HG02852 (cell line): ENCODE measurements around the gene SMIM38.

Experiments
- ATAC-seq: cut with Tn5 transposase; IDR thresholded peaks from one replicate; pipeline ENCODE4 v1.9.1; 2021; ENCODE audit warnings: mild to moderate bottlenecking, moderate library complexity; ENCODE audit not compliant: unreplicated experiment

SMIM38 gene

DNA sequence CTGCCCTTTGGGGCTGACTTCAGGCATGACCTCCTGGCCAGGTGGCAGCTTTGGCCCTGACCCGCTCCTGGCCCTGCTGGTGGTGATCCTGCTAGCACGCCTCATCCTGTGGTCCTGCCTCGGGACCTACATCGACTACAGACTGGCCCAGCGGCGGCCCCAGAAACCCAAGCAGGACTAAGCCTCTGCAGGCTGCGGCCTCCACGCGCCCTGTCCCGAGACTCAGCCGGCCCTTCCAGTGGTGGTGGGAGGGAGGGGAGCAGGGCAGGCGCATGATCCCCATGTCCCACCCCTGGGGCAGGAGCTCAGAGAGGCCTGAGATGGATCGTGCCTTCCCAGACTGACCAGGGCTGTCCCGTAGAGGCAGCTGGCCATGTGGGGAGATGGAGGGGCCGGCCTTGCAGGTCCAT, 2.1 kb downstream of the SMIM38 start:
- ATAC-seq = no peak

DNA sequence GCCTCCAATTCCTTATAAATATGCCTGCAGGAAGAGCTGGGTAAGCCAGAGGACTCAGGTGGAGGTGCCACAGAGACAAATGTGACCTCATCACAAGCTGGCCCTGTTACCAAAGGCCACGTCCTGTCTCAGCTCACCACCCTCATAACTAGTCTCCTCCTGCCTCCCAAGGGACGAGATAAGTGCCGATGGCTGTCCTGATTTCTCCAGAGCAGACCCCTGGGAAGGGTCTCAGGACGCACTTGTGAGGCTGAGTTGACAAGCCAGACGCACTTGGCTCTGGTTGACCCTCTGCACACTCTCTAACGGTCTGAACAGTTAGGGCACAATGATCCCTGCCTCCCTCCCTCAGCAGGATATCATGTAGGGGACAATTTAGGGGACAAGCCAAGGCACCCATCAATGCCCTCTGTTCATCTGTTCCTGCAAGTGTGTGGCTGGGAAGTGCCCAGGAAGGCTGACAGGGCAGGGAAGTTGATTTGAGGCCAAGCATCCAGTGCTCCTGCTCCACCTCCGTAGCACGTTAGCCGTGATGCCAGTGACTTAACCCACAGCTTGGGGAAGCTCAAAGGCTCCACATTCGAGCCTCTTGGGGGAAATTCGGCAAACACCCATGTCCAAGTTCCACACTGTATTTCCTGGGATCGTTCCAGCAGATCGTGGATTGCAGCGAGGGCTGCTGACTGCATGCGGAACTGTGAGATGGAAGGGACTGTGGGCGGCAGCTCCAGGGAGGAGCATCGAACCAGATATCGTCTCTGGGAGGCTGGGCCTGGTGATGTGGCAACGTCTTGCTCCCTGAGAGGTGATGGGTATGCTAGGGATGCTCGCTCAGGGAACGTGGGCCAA, 2.8 kb downstream of the SMIM38 start:
- no peak for ATAC-seq

DNA sequence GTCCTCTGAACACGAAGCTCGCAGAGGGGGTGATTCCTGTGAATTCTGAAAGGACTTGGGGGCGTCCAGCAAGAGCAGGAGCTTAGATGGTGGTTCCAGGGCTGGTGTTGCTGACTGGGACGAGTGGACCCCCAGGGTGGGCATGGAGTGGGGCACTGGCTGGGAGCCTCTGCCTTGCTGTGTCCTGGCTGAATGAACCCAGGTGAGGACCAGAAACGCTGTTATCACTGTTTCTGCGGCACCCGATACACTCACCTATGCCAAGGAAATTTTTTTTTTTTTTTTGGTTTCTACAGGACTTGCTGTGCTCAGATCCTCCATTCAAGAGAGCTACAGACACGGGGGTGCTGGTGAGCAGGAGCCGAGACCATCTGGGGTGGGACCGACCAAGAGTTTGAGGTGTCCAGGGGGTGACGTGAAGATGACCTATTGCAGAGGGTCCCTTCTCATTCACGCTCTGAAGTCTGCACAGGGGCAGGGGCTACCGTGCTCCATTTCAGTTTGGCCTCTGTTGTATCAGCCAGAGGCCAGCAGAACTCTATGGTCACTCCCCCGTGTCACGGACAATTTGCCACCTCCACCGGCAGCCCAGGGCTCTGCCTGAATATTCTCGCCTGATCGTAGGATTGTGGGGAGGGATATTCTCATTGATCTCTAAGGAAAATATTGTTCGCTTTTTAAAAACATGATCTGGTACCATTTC, 3.6 kb downstream of the SMIM38 start:
- no peak for ATAC-seq

- no peak for ATAC-seq
Measured at GRCh38 chr11:69160296-69161116, 4.8 kb downstream of the SMIM38 start.

DNA sequence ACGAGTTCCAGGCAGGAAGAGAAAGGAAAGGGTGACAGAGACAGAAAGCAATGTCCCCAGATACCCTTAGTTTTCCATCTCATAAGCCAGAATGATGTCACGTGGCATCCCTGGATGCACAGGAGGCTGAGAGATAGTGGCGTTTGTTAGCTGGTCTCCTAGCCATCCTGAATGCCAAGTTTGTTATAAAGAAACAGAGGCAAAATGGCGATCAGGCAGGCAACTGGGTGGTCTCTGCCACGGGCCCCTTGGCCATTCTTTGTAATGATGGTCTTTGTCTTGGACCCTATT, 5.3 kb downstream of the SMIM38 start:
- no peak for ATAC-seq

GRCh38 chr11:69162505-69162904, 6.8 kb downstream of the SMIM38 start:
- ATAC-seq = no peak

GRCh38 chr11:69163842-69164241, 8.1 kb downstream of the SMIM38 start:
- ATAC-seq = no peak

DNA sequence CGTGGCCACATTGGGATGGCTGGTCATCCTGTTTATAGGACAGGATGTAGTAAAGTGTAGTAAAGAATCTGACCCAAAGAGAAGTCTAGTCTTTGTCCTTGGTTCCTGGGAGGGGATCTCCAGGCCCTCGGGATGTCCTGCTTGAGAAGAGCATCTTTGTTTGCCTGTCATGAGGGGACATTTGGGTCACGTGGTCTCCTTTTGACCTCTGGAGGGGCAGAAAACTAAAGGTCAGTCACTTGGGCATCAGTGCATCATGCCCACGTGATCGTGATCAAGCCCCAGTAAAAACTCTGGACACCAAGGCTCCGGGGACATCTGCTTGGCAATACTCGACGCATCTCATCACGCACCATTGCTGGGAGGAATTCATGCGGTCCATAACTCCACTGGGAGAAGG, 9.1 kb downstream of the SMIM38 start:
- no peak for ATAC-seq

- no peak for ATAC-seq
Measured at GRCh38 chr11:69165775-69166174, 10.0 kb downstream of the SMIM38 start.

DNA sequence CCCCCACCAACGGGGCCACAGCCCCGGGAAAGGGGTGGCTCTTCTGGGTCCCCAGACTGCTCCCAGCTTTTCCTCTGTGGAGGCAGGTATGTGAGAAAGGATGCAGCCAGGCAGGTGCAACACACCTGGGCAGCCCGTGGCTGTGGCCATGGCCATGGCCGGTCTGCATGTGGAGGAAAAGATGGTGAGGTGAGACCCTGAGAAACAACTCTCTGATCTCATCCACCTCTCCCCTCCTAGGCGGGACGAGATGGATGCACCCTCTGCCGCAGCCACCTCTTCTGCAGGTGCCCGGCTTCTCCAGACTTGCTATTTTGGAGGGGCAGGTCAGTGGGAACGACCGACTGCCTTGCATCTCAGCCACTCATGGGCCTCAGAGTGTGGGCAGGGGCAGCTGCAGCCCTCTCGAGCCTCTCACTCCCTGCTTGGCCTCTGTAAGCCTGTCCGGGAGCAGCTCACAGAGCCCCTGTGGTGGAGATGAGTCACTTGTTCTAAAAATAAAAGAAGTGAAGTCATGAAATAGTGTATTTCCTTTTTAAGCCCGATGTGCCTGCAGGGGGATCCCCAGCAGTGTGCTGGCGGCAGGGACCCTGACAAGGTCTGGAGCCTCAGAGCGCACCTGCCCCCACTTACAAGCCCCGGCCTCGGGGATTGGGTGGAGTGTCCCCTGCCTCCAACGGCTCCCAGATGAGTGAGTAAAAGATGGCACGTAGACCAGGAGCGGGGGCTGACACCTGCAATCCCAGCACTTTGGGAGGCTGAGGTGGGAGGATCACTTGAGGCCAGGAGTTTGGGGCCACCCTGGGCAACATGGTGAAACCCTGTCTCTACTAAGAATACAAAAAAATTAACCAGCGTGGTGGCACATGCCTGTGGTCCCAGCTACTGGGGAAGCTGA, 10.7 kb downstream of the SMIM38 start:
- ATAC-seq = peak; percentile 94

DNA sequence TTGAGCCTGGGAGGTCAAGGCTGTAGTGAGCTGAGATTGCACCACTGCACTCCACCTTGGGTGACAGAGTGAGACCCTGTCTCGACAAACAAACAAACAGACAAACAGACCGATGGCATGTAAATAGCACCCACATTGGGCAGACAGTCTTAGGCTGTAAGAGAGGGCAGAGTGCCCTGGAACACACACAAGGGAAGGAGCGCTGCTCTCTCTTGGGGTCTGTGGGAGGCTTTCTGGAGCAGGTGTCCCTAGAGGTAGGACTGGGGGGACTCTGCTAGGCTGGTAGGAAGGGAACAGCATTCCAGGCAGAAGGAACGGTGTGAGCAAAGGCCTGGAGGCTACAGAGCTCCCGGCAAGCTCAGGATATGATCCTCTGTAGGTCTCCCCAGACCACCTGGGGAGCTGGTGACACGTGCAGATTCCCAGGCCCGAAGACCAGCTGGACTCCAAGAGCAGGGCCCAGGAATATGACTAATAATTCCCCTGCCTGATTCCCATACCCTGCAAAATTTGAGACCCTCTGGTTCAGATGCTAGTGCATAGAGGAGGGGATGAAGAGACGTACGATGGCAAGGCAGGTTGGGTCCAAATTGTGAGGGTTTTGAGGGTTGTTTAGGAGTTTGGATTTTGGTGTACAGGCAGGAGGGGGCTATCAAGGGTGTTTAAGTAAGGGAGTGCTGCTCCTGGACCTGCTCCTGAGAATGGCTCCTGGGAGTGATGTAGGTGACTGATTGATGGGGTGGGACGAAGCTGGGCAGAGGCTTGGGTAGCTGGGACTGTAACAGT, 11.6 kb downstream of the SMIM38 start:
- ATAC-seq = no peak

- ATAC-seq = no peak
Measured at GRCh38 chr11:69167916-69168691, 12.4 kb downstream of the SMIM38 start.

GRCh38 chr11:69169479-69169878, 13.7 kb downstream of the SMIM38 start:
- no peak for ATAC-seq

DNA sequence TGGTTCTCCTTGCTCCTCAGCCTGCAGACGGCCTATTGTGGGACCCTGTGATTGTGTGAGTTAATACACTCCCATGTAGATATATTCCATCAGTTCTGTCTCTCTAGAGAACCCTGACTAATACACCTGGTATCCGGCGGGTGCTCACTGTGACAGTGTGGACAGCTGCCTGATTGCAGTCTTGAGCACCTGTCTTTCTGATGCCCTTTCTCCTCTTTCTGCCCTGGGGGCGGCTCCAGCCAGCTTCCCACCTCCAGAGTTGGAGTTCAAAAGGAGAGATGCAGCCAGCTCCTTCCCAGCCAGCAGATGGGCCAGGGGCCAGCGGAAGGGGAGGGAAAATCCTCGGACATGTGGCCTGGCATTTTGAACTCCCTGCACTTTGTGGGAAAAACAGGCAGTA, 15.0 kb downstream of the SMIM38 start:
- ATAC-seq = no peak

DNA sequence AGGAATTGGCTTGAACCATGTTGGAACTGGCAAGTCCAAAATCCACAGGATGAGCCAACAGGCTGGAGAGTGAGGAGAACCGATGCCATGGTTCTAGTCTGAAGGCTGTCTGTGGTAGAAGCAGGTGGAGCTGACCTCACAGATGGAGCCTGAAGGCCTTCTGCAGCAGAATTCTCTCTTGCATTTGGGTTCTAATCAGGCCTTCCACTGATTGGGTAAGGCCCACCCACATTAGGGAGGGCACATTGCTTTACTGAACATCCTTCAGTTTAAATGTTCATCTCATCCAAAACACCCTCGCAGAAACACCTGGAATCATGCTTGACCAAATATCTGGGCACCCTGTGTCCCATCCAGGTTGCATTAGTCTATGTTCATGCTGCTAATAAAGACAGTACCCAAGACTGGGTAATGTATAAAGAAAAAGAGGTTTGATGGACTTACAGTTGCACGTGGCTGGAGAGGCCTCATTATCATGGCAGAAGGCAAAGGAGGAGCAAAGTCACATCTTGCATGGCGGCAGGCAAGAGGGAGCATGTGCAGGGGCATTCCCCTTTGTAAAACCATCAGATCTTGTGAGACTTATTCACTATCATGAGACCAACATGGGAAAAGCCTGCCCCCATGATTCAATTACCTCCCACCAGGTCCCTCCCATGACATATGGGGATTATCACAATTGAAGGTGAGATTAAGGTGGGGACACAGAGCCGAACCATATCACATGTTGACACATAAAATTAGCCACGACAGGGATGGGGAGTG, 15.9 kb downstream of the SMIM38 start:
- no peak for ATAC-seq

- ATAC-seq = no peak
Measured at GRCh38 chr11:69172674-69173073, 16.9 kb downstream of the SMIM38 start.

DNA sequence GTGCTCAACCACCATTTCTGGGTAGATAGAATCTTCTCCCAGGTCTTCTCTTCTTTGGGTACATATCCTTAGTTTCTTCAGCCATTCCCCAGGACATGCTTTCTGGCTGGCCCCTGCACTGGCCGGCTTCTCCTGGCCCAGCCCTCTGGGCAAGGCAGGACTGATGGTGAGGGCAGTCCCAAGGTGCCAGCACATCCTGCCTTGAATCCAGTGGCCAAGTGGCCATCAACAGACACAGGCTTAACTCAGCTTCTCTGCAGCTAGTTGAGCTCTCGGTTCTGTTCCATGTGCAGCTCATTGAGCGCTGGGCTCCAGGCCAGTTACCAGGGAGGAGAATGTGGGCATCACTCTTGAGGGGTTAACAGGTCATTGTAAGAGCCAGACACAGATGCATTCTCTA, 17.6 kb downstream of the SMIM38 start:
- ATAC-seq = no peak

- no peak for ATAC-seq
Measured at GRCh38 chr11:69173925-69174581, 18.3 kb downstream of the SMIM38 start.
